ENCODE measurements around the gene SRSF2.
"Not testable (repeated sequence)": the region's sequence is repeated elsewhere in the genome, so short reads cannot be mapped to it uniquely, and the experiment has no call there.

Gene SRSF2

GRCh38 chr17:76742958-76743357 is 5.8 kb upstream of the SRSF2 start:
- TF ChIP-seq CTCF (IDR thresholded peaks at IDR 0.05; ENCODE audit: low read depth, low read length), result no peak
- no peak for DNase-seq
- Histone ChIP-seq H3K36me3 (peaks cover 3% of the 10 kb centered on the region), H3K4me1 (no peaks in the 10 kb centered on the region; the same call in 1 of the 2 replicates), H3K27me3 (no peaks in the 10 kb centered on the region), H3K9me3 (no peaks in the 10 kb centered on the region), H3K4me3 (ENCODE audit: low read depth, low read length) (no peak overlapping the region)

GRCh38 chr17:76740329-76741118 is 3.4 kb upstream of the SRSF2 start:
- no peaks in the 10 kb centered on the region for H3K9me3 ChIP-seq
- peaks cover 19% of the 10 kb centered on the region for H3K36me3 ChIP-seq
- no peaks in the 10 kb centered on the region for H3K27me3 ChIP-seq
- H3K4me3 ChIP-seq (ENCODE audit: low read depth, low read length), result peak overlapping the region; percentile 12; the same call in 1 of the 2 replicates
- no peak for DNase-seq
- no peak for TF ChIP-seq CTCF (IDR thresholded peaks at IDR 0.05; ENCODE audit: low read depth, low read length)
- H3K4me1 ChIP-seq, result no peaks in the 10 kb centered on the region; the same call in 1 of the 2 replicates

GRCh38 chr17:76739568-76740115 is 2.5 kb upstream of the SRSF2 start:
- H3K4me3 ChIP-seq (ENCODE audit: low read depth, low read length), result peak overlapping the region; percentile 82
- not testable (repeated sequence) for H3K27me3 ChIP-seq, DNase-seq, H3K4me1 ChIP-seq, H3K9me3 ChIP-seq
- H3K36me3 ChIP-seq, result peaks cover 24% of the 10 kb centered on the region

GRCh38 chr17:76738468-76738850 is 1.3 kb upstream of the SRSF2 start:
- H3K27me3 ChIP-seq, result no peaks in the 10 kb centered on the region

GRCh38 chr17:76737676-76738467 is 741 bp upstream of the SRSF2 start, which contains the start of gene MFSD11:
MFSD11 (plus strand) TSS chr17:76738119; CDS start chr17:76738353, 234 bp downstream.
- Histone ChIP-seq H3K9me3 (no peaks in the 10 kb centered on the region), H3K36me3 (peaks cover 42% of the 10 kb centered on the region), H3K4me3 (ENCODE audit: low read depth, low read length) (peak within 1 kb of the TSS; percentile 94), H3K27me3 (no peaks in the 10 kb centered on the region), H3K4me1 (peaks cover 5% of the 10 kb centered on the region; the same call in 1 of the 2 replicates)
- TF ChIP-seq CTCF (IDR thresholded peaks at IDR 0.05; ENCODE audit: low read depth, low read length), result no peak
- DNase-seq, result peak; percentile 97

More at GRCh38 chr17:76738468-76738850, 1.3 kb upstream of the SRSF2 start:
- TF ChIP-seq CTCF (IDR thresholded peaks at IDR 0.05; ENCODE audit: low read depth, low read length), result no peak
- Histone ChIP-seq H3K9me3 (no peaks in the 10 kb centered on the region), H3K4me3 (ENCODE audit: low read depth, low read length) (peak overlapping the region; percentile 82), H3K4me1 (peaks cover 5% of the 10 kb centered on the region; the same call in 1 of the 2 replicates), H3K36me3 (peaks cover 36% of the 10 kb centered on the region)
- no peak for DNase-seq

- H3K27me3 ChIP-seq, result no peaks in the 10 kb centered on the region
- H3K9me3 ChIP-seq, result no peaks in the 10 kb centered on the region
- peaks cover 5% of the 10 kb centered on the region; the same call in 1 of the 2 replicates for H3K4me1 ChIP-seq
- H3K4me3 ChIP-seq (ENCODE audit: low read depth, low read length), result peak overlapping the region; percentile 94
- peak; percentile 9 for TF ChIP-seq CTCF (IDR thresholded peaks at IDR 0.05; ENCODE audit: low read depth, low read length)
- peaks cover 55% of the 10 kb centered on the region for H3K36me3 ChIP-seq
- DNase-seq, result peak; percentile 73
These were observed 616 bp downstream of the SRSF2 start for GRCh38 chr17:76736349-76737081.
